Loucy (cell line): ENCODE data around the gene LRIG1.

Source experiments
- H2AFZ ChIP-seq: fragments of 200-600 bp; sonication (generic); 2 replicates; pipeline ENCODE4 v1.6.0; 2016; ENCODE audit warnings: antibody characterized with exemption, mild to moderate bottlenecking, low read length, moderate library complexity
- H3F3A ChIP-seq: fragments of 200-600 bp; 2 replicates; pipeline ENCODE4 v1.6.0; 2016; ENCODE audit warnings: antibody characterized with exemption, low read depth, mild to moderate bottlenecking
- H3K27me3 ChIP-seq: fragments of 200-600 bp; sonication (generic); 2 replicates; pipeline ENCODE4 v1.6.1; 2014; ENCODE audit warnings: low read length, mild to moderate bottlenecking; ENCODE audit not compliant: insufficient read depth, poor library complexity, severe bottlenecking
- H3K36me3 ChIP-seq: fragments of 200-600 bp; sonication (generic); 2 replicates; pipeline ENCODE4 v1.6.1; 2016; ENCODE audit warnings: low read length; ENCODE audit not compliant: insufficient read depth
- H3K4me1 ChIP-seq: fragments of 200-600 bp; sonication (generic); 2 replicates; pipeline ENCODE4 v1.5.1; 2014; ENCODE audit warnings: low read length, mild to moderate bottlenecking; ENCODE audit not compliant: insufficient read depth, poor library complexity, severe bottlenecking
- H3K4me2 ChIP-seq: fragments of 200-600 bp; sonication (generic); 2 replicates; pipeline ENCODE4 v1.6.0; 2014; ENCODE audit warnings: antibody characterized with exemption, low read length, low read depth, mild to moderate bottlenecking; ENCODE audit not compliant: poor library complexity, severe bottlenecking
- H3K4me3 ChIP-seq: fragments of 200-600 bp; sonication (generic); 2 replicates; pipeline ENCODE4 v1.5.1; 2014; ENCODE audit warnings: low read length, mild to moderate bottlenecking, mixed read lengths; ENCODE audit not compliant: poor library complexity, severe bottlenecking
- H3K79me2 ChIP-seq: fragments of 200-600 bp; sonication (generic); 2 replicates; pipeline ENCODE4 v1.6.1; 2014; ENCODE audit warnings: low read length; ENCODE audit not compliant: insufficient read depth
- H3K9ac ChIP-seq: fragments of 200-600 bp; sonication (generic); 2 replicates; pipeline ENCODE4 v1.6.0; 2014; ENCODE audit warnings: mild to moderate bottlenecking, low read depth, low read length, moderate library complexity; ENCODE audit not compliant: poor library complexity, severe bottlenecking
- H3K9me2 ChIP-seq: fragments of 200-600 bp; sonication (generic); replicated peaks from 2 replicates; pipeline ENCODE4 v1.6.1; 2016; ENCODE audit warnings: low read depth, low read length, mixed read lengths
- H3K9me3 ChIP-seq: fragments of 200-600 bp; sonication (generic); 2 replicates; pipeline ENCODE4 v1.6.1; 2014; ENCODE audit warnings: mild to moderate bottlenecking, antibody characterized with exemption, low read length, low read depth; ENCODE audit not compliant: insufficient read depth
- H4K20me1 ChIP-seq: fragments of 200-600 bp; sonication (generic); 2 replicates; pipeline ENCODE4 v1.6.0; 2014; ENCODE audit warnings: antibody characterized with exemption, low read length, mild to moderate bottlenecking; ENCODE audit not compliant: insufficient read depth, poor library complexity, severe bottlenecking
- CTCF ChIP-seq: fragments of 200-600 bp; sonication (generic); conservative IDR thresholded peaks from 2 replicates; pipeline ENCODE4 v1.5.1; 2014; ENCODE audit warnings: mild to moderate bottlenecking, antibody characterized with exemption, low read length
- EZH2phosphoT487 ChIP-seq: fragments of 200-600 bp; IDR thresholded peaks from 2 replicates; pipeline ENCODE4 v1.6.1; 2018; ENCODE audit warnings: antibody characterized with exemption, mild to moderate bottlenecking, moderate library complexity, borderline replicate concordance

The LRIG1 gene

DNA sequence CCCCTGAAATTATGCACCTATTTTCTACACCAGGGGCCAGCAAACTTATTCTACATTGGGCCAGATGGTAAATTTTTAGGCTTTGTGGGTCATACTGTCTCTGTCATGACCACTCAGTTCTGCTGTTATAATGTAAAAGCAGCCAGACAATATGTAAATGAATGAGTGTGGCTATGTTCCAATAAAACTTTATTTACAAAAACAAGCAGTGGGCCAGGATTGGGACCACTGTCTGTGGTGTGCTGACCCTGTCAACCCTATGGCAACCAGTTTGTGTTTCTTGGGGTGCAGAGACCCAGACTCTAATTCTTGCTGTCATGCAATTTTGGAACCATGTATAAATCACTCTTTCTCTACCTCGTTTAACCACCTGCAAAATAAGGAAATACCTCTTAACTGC, 74.7 kb downstream of the LRIG1 start:
- Histone ChIP-seq H3K4me3 (no peak overlapping the region), H3F3A (no peaks in the 10 kb centered on the region), H3K4me2 (peak overlapping the region; percentile 1), H3K4me1 (peaks cover 22% of the 10 kb centered on the region), H4K20me1 (peaks cover 5% of the 10 kb centered on the region), H3K36me3 (peaks cover 3% of the 10 kb centered on the region; the same call in 1 of the 2 replicates), H3K79me2 (peaks cover 87% of the 10 kb centered on the region), H3K9me2 (no peaks in the 10 kb centered on the region), H3K9ac (no peak overlapping the region), H3K27me3 (no peaks in the 10 kb centered on the region), H3K9me3 (peaks cover 9% of the 10 kb centered on the region; the same call in 1 of the 2 replicates), H2AFZ (no peak overlapping the region)
- TF ChIP-seq EZH2phosphoT487 = no peak
- TF ChIP-seq CTCF = no peak

GRCh38 chr3:66425576-66426114, 75.2 kb downstream of the LRIG1 start:
- H3K27me3 ChIP-seq = no peaks in the 10 kb centered on the region
- peak overlapping the region; percentile 1 for H3K4me2 ChIP-seq
- H3K36me3 ChIP-seq = peaks cover 4% of the 10 kb centered on the region; the same call in 1 of the 2 replicates
- no peak overlapping the region for H3K9ac ChIP-seq
- H3K4me1 ChIP-seq = peaks cover 22% of the 10 kb centered on the region
- peaks cover 12% of the 10 kb centered on the region; the same call in 1 of the 2 replicates for H3K9me3 ChIP-seq
- no peaks in the 10 kb centered on the region for H3F3A ChIP-seq
- no peak overlapping the region for H3K4me3 ChIP-seq
- no peak for TF ChIP-seq CTCF
- no peak for TF ChIP-seq EZH2phosphoT487
- H4K20me1 ChIP-seq = peaks cover 5% of the 10 kb centered on the region
- no peak overlapping the region for H2AFZ ChIP-seq
- peaks cover 85% of the 10 kb centered on the region for H3K79me2 ChIP-seq
- H3K9me2 ChIP-seq = no peaks in the 10 kb centered on the region

GRCh38 chr3:66425032-66425431, 75.8 kb downstream of the LRIG1 start:
- no peak for TF ChIP-seq CTCF
- TF ChIP-seq EZH2phosphoT487 = no peak
- peaks cover 85% of the 10 kb centered on the region for H3K79me2 ChIP-seq

More at GRCh38 chr3:66425032-66425431, 75.8 kb downstream of the LRIG1 start:
- H3K4me1 ChIP-seq = peaks cover 22% of the 10 kb centered on the region
- peak overlapping the region; percentile 1 for H3K4me2 ChIP-seq
- no peaks in the 10 kb centered on the region for H3F3A ChIP-seq
- H2AFZ ChIP-seq = no peak overlapping the region
- H3K9me3 ChIP-seq = peaks cover 15% of the 10 kb centered on the region; the same call in 1 of the 2 replicates
- H3K9me2 ChIP-seq = no peaks in the 10 kb centered on the region
- no peaks in the 10 kb centered on the region for H3K27me3 ChIP-seq
- H4K20me1 ChIP-seq = peaks cover 5% of the 10 kb centered on the region
- H3K36me3 ChIP-seq = peaks cover 10% of the 10 kb centered on the region; the same call in 1 of the 2 replicates
- no peak overlapping the region for H3K4me3 ChIP-seq
- no peak overlapping the region for H3K9ac ChIP-seq
